HEK293 (cell line): ENCODE data around the gene SDS.

ENCODE experiments used
- PRDM2 ChIP-seq: fragments of 450-650 bp; formaldehyde crosslinking; IDR thresholded peaks from 2 replicates; pipeline ENCODE4 v1.5.1; 2016; ENCODE audit warnings: missing biosample characterization, missing genetic modification characterization, borderline replicate concordance
- ZNF184 ChIP-seq: fragments of 450-650 bp; IDR thresholded peaks from 2 replicates; pipeline ENCODE4 v1.5.1; 2018; ENCODE audit warnings: missing biosample characterization, mild to moderate bottlenecking, missing genetic modification characterization
- ZNF510 ChIP-seq: fragments of 450-650 bp; formaldehyde crosslinking; IDR thresholded peaks from 2 replicates; pipeline ENCODE4 v1.5.1; 2018; ENCODE audit warnings: mild to moderate bottlenecking, missing genetic modification characterization, missing biosample characterization; ENCODE audit not compliant: insufficient replicate concordance
- ZNF558 ChIP-seq: fragments of 450-650 bp; formaldehyde crosslinking; IDR thresholded peaks from 2 replicates; pipeline ENCODE4 v1.5.1; 2016; ENCODE audit warnings: missing biosample characterization, missing genetic modification characterization
- TF ChIP-seq, protein P1 (sequence below): fragments of 450-650 bp; formaldehyde crosslinking; IDR thresholded peaks from 2 replicates; pipeline ENCODE4 v1.5.1; 2016; ENCODE audit warnings: missing biosample characterization, missing genetic modification characterization

- TF ChIP-seq ZNF184 (tag by site-specific recombination): no peak
- no peak for TF ChIP-seq ZNF558 (tag by site-specific recombination)
- TF ChIP-seq, protein P1, sequence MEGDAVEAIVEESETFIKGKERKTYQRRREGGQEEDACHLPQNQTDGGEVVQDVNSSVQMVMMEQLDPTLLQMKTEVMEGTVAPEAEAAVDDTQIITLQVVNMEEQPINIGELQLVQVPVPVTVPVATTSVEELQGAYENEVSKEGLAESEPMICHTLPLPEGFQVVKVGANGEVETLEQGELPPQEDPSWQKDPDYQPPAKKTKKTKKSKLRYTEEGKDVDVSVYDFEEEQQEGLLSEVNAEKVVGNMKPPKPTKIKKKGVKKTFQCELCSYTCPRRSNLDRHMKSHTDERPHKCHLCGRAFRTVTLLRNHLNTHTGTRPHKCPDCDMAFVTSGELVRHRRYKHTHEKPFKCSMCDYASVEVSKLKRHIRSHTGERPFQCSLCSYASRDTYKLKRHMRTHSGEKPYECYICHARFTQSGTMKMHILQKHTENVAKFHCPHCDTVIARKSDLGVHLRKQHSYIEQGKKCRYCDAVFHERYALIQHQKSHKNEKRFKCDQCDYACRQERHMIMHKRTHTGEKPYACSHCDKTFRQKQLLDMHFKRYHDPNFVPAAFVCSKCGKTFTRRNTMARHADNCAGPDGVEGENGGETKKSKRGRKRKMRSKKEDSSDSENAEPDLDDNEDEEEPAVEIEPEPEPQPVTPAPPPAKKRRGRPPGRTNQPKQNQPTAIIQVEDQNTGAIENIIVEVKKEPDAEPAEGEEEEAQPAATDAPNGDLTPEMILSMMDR: no peak
- no peak for TF ChIP-seq ZNF510 (tag by site-specific recombination)
- no peak for TF ChIP-seq PRDM2
Observed at GRCh38 chr12:113440947-113441782, 37.5 kb upstream of the SDS start.
